ENCODE results near the gene PRMT1. TPM values are rescaled to one million over a fixed set of nuclear protein-coding genes. Genes with fewer than 3 reads are reported as not detected.
"Not testable (repeated sequence)": the region's sequence is repeated elsewhere in the genome, so short reads cannot be mapped to it uniquely, and the experiment has no call there.

Gene PRMT1
- 100 to 1,000 TPM in 2 of 4 donors, 10 to 100 TPM in 2; 56.8 to 194 (median 94.7) TPM for polyA plus RNA-seq
- long read RNA-seq, donor 1, transcript PRMT1-201 (10 exons, 1,393 nt): major isoform, 80 of 97 reads
- long read RNA-seq, donor 1, partial matches to known transcripts: 5 of 97 reads
- long read RNA-seq, donor 1, other reads (novel, unspliced or antisense): 0 of 97 reads
- long read RNA-seq, donor 2, transcript PRMT1-201 (10 exons, 1,393 nt): major isoform, 18 of 22 reads
- long read RNA-seq, donor 2, partial matches to known transcripts: 0 of 22 reads
- long read RNA-seq, donor 2, other reads (novel, unspliced or antisense): 0 of 22 reads
- long read RNA-seq, donor 3, transcript PRMT1-201 (10 exons, 1,393 nt): major isoform, 26 of 34 reads
- long read RNA-seq, donor 3, partial matches to known transcripts: 5 of 34 reads
- long read RNA-seq, donor 3, other reads (novel, unspliced or antisense): 0 of 34 reads
- long read RNA-seq, donor 4, partial matches to known transcripts: 0 of 3 reads
- long read RNA-seq, donor 4, other reads (novel, unspliced or antisense): 0 of 3 reads
- long read RNA-seq, donor 5, transcript PRMT1-201 (10 exons, 1,393 nt): major isoform, 15 of 18 reads
- long read RNA-seq, donor 5, partial matches to known transcripts: 0 of 18 reads
- long read RNA-seq, donor 5, other reads (novel, unspliced or antisense): 0 of 18 reads
- long read RNA-seq, donor 6, transcript PRMT1-201 (10 exons, 1,393 nt): major isoform, 36 of 38 reads
- long read RNA-seq, donor 6, partial matches to known transcripts: 0 of 38 reads
- long read RNA-seq, donor 6, other reads (novel, unspliced or antisense): 0 of 38 reads
- long read RNA-seq, donor 7, transcript PRMT1-201 (10 exons, 1,393 nt): major isoform, 106 of 144 reads
- long read RNA-seq, donor 7, transcript PRMT1-209 (2 exons, 968 nt): minor isoform, 6 of 144 reads
- long read RNA-seq, donor 7, transcript PRMT1-202 (11 exons, 1,327 nt): minor isoform, 10 of 144 reads
- long read RNA-seq, donor 7, partial matches to known transcripts: 21 of 144 reads
- long read RNA-seq, donor 7, other reads (novel, unspliced or antisense): 0 of 144 reads
- long read RNA-seq, donor 8, transcript PRMT1-201 (10 exons, 1,393 nt): major isoform, 7 of 17 reads
- long read RNA-seq, donor 8, partial matches to known transcripts: 9 of 17 reads
- long read RNA-seq, donor 8, other reads (novel, unspliced or antisense): 0 of 17 reads
- long read RNA-seq, donor 9, transcript PRMT1-201 (10 exons, 1,393 nt): major isoform, 10 of 12 reads
- long read RNA-seq, donor 9, partial matches to known transcripts: 0 of 12 reads
- long read RNA-seq, donor 9, other reads (novel, unspliced or antisense): 0 of 12 reads
- long read RNA-seq, donor 10, transcript PRMT1-201 (10 exons, 1,393 nt): major isoform, 49 of 74 reads
- long read RNA-seq, donor 10, partial matches to known transcripts: 20 of 74 reads
- long read RNA-seq, donor 10, other reads (novel, unspliced or antisense): 0 of 74 reads

DNA sequence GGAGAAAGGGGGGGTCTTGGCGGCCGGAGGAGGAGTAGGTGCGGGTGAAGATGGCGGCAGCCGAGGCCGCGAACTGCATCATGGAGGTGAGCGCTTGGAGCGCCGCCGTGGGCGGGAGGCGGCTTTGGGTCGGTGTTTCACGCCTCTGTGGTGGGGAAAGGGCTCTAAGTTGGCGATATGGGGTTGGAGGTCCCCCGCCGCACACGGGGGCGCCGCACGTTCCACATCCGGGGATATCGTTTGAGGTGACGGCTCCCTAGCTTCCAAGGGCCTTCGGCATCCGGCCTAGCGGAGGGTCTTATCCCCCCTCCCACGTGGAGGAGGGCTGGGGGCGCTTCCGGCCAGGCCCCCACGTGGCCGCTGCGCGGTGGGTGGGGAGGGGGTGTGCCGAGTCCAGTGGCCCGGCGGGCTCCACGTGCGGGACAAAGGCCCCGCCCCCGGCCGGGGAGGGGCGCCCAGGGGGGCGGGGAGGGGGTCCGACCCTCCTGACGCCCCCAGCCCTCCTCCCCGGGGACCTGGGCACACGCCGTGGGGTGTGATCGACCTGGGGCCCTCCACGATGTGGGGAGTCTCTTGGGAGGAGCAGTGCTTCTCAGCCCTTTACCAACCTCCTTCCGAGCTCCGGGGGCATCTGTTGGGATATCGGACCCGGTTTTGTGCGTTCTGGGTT is at the start of gene PRMT1:
TSS of gene PRMT1 (plus strand) at position 41 of the 670 bp plus-strand sequence. CDS start at position 51, 10 bp downstream.
- peaks cover 2 to 22% (median 7%) of the 10 kb centered on the region in 3 donors for H3K4me1 ChIP-seq (ENCODE audit: control insufficient read depth in 3 of 3, insufficient read depth in 2 of 3, low read depth in 1 of 3, low read length in 2 of 3)
- peak in 1 of 2 donors; percentile 19 for DNase-seq
- WGBS, 3 donors: 0 to 1% (median 1%) methylated on average over 40 to 57 of the region's 57 CpGs

DNA sequence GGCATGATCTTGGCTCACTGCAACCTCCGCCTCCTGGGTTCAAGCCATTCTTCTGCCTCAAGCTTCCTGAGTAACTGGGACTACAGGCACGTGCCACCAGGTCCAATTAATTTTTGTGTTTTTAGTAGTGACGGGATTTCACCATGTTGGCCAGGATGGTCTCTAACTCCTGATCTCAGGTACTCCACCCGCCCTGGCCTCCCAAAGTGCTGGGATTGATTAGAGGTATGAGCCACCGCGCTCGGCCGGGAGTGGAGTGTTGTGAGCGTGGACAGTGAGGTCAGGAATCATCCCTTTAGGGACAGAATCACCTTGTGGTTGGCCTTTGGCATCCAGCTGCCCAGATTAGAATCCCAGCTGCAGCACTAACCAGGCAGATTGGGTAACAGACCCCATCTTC is 47.4 kb upstream of the PRMT1 start:
- peaks cover 0 to 10% (median 0%) of the 10 kb centered on the region in 3 donors for H3K4me1 ChIP-seq (ENCODE audit: control insufficient read depth in 3 of 3, insufficient read depth in 2 of 3, low read depth in 1 of 3, low read length in 2 of 3)
- 91 to 95% (median 94%) methylated on average over 9 of the region's 9 CpGs for WGBS, 3 donors
- DNase-seq (no peak), FAIRE-seq (no peak)
- H3K9me3 ChIP-seq (ENCODE audit: control insufficient read depth in 2 of 2, insufficient read depth in 1 of 2, low read depth in 1 of 2, low read length in 1 of 2): no peaks in the 10 kb centered on the region
- no peaks in the 10 kb centered on the region for H3K27me3 ChIP-seq (ENCODE audit: control insufficient read depth in 3 of 3, insufficient read depth in 3 of 3, low read length in 3 of 3)
- H3K4me3 ChIP-seq (ENCODE audit: low read depth in 1 of 3, low read length in 3 of 3): no peak overlapping the region
- H3K36me3 ChIP-seq (ENCODE audit: control insufficient read depth in 3 of 3, insufficient read depth in 2 of 3, low read depth in 1 of 3, low read length in 3 of 3): peaks cover 4 to 51% (median 16%) of the 10 kb centered on the region in 3 donors
- no peak overlapping the region for H3K27ac ChIP-seq (ENCODE audit: low read depth in 1 of 3, low read length in 2 of 3)

More for the DNA sequence above, at the start of gene PRMT1:
- FAIRE-seq: no peak
- Histone ChIP-seq H3K36me3 (ENCODE audit: control insufficient read depth in 3 of 3, insufficient read depth in 2 of 3, low read depth in 1 of 3, low read length in 3 of 3) (peaks cover under 1 to 38% (median 5%) of the 10 kb centered on the region in 3 donors), H3K27ac (ENCODE audit: low read depth in 1 of 3, low read length in 2 of 3) (peak within 1 kb of the TSS; percentile 80 to 98 (median 95)), H3K4me3 (ENCODE audit: low read depth in 1 of 3, low read length in 3 of 3) (peak within 1 kb of the TSS; percentile 84 to 100 (median 91)), H3K27me3 (ENCODE audit: control insufficient read depth in 3 of 3, insufficient read depth in 3 of 3, low read length in 3 of 3) (no peaks in the 10 kb centered on the region), H3K9me3 (ENCODE audit: control insufficient read depth in 2 of 2, insufficient read depth in 1 of 2, low read depth in 1 of 2, low read length in 1 of 2) (no peaks in the 10 kb centered on the region)

DNA sequence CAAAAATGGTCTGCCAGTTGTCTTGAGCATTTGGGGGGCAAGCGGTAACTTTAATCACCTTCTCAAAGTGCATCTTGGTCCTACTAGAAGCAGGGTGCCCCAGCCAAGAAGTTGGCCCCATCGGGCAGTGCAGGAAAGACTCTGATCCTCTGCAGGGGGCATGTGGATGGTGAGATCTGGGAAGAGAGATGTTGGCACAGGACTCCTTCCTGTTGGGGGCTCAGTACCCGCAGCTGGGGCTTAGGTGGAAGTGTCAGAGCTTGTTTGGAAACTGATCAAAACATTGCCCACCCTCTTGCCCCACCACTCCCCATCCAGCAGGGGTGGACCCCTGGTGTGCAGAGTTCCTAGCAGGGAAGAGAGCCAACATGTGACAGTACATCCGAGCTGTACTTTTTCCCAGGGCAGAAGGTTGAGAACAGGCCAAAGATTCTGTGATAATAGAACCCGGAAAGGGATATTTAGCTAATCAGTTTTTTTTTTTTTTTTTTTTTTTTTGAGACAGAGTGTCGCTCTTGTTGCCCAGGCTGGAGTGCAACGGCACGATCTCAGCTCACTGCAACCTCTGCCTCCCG is 46.0 kb upstream of the PRMT1 start:
- WGBS, 3 donors: 16 to 36% (median 30%) methylated on average over 8 to 9 of the region's 9 CpGs
- Histone ChIP-seq H3K9me3 (ENCODE audit: control insufficient read depth in 2 of 2, insufficient read depth in 1 of 2, low read depth in 1 of 2, low read length in 1 of 2) (no peaks in the 10 kb centered on the region), H3K36me3 (ENCODE audit: control insufficient read depth in 3 of 3, insufficient read depth in 2 of 3, low read depth in 1 of 3, low read length in 3 of 3) (peaks cover 2 to 46% (median 4%) of the 10 kb centered on the region in 3 donors), H3K27ac (ENCODE audit: low read depth in 1 of 3, low read length in 2 of 3) (peak overlapping the region in 1 of 3 donors; percentile 4), H3K4me3 (ENCODE audit: low read depth in 1 of 3, low read length in 3 of 3) (no peak overlapping the region), H3K27me3 (ENCODE audit: control insufficient read depth in 3 of 3, insufficient read depth in 3 of 3, low read length in 3 of 3) (peaks cover 0 to 7% (median 0%) of the 10 kb centered on the region in 3 donors), H3K4me1 (ENCODE audit: control insufficient read depth in 3 of 3, insufficient read depth in 2 of 3, low read depth in 1 of 3, low read length in 2 of 3) (peaks cover 0 to 16% (median 0%) of the 10 kb centered on the region in 3 donors)
- no peak for FAIRE-seq
- peak in 1 of 2 donors; percentile 67 for DNase-seq

DNA sequence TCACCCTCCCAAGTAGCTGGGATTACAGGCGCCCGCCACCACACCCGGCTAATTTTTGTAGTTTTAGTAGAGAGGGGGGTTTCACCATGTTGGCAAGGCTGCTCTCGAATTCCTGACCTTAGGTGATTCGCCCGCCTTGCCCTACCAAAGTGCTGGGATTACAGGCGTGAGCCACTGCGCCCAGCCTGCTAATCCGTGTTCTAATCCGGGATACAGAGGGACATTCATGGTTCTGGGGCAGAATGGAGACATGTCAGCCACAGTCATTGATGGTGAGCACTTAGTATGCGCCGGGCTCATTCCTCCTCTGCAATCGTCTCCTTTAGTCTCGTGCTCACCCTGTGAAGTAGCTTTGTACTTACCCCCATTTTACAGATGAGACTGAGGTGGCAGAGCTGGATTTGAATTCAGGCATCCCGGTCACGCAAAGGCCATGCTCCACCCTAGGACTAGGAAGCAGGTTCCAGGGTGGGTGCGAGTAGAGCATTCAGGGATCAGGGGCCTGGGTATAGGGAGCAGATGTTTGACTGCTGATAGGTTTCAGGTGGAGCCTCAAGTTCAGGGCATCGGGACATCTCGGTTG is 45.4 kb upstream of the PRMT1 start:
- FAIRE-seq (no peak), DNase-seq (no peak)
- H3K27me3 ChIP-seq (ENCODE audit: control insufficient read depth in 3 of 3, insufficient read depth in 3 of 3, low read length in 3 of 3): peaks cover 0 to 13% (median 0%) of the 10 kb centered on the region in 3 donors
- WGBS, 3 donors: 69 to 82% (median 78%) methylated on average over 19 of the region's 19 CpGs
- peaks cover 0 to 19% (median 0%) of the 10 kb centered on the region in 3 donors for H3K4me1 ChIP-seq (ENCODE audit: control insufficient read depth in 3 of 3, insufficient read depth in 2 of 3, low read depth in 1 of 3, low read length in 2 of 3)
- no peak overlapping the region for H3K4me3 ChIP-seq (ENCODE audit: low read depth in 1 of 3, low read length in 3 of 3)
- no peak overlapping the region for H3K27ac ChIP-seq (ENCODE audit: low read depth in 1 of 3, low read length in 2 of 3)
- peaks cover 0 to 45% (median 1%) of the 10 kb centered on the region in 3 donors for H3K36me3 ChIP-seq (ENCODE audit: control insufficient read depth in 3 of 3, insufficient read depth in 2 of 3, low read depth in 1 of 3, low read length in 3 of 3)
- no peaks in the 10 kb centered on the region for H3K9me3 ChIP-seq (ENCODE audit: control insufficient read depth in 2 of 2, insufficient read depth in 1 of 2, low read depth in 1 of 2, low read length in 1 of 2)

DNA sequence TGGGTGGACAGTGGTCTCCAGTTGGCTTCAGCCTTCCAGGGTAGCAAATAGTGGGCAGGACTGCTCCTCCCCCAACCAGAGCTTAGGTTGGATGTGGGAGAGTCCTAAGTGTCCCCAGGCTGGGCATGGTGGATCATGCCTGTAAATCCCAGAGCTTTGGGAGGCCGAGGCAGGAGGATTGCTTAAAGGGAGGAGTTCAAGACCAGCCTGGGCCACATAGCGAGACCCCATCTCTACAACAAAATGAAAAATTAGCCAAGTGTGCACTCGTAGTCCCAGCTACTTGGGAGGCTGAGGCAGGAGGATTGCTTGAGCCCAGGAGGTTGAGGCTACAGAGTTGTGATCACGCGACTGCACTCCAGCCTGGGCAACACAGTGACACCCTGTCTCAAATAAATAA is 44.5 kb upstream of the PRMT1 start:
- no peak for DNase-seq
- Histone ChIP-seq H3K4me1 (ENCODE audit: control insufficient read depth in 3 of 3, insufficient read depth in 2 of 3, low read depth in 1 of 3, low read length in 2 of 3) (peaks cover 0 to 24% (median under 1%) of the 10 kb centered on the region in 3 donors), H3K36me3 (ENCODE audit: control insufficient read depth in 3 of 3, insufficient read depth in 2 of 3, low read depth in 1 of 3, low read length in 3 of 3) (peaks cover 0 to 36% (median 0%) of the 10 kb centered on the region in 3 donors), H3K9me3 (ENCODE audit: control insufficient read depth in 2 of 2, insufficient read depth in 1 of 2, low read depth in 1 of 2, low read length in 1 of 2) (no peaks in the 10 kb centered on the region), H3K4me3 (ENCODE audit: low read depth in 1 of 3, low read length in 3 of 3) (no peak overlapping the region), H3K27me3 (ENCODE audit: control insufficient read depth in 3 of 3, insufficient read depth in 3 of 3, low read length in 3 of 3) (peaks cover 0 to 17% (median 0%) of the 10 kb centered on the region in 3 donors), H3K27ac (ENCODE audit: low read depth in 1 of 3, low read length in 2 of 3) (no peak overlapping the region)
- no peak for FAIRE-seq
- WGBS, 3 donors: 84 to 93% (median 89%) methylated on average over 5 of the region's 5 CpGs

DNA sequence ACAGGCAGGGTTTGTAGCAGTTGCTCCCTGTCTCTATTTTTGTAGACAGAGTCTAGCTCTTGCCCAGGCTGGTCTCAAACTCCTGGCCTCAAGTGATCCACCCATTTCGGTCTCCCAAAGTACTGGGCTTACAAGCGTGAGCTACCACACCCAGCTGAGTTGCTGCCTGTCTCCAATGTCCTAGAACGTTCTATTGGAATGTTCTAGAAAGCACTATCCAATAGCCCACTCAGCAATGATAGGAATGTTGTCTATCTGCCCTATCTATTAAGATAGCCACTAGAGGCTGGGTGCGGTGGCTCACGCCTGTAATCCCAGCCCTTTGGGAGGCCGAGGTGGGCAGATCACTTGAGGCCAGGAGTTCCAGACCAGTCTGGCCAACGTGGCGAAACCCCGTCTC is 43.8 kb upstream of the PRMT1 start:
- H3K9me3 ChIP-seq (ENCODE audit: control insufficient read depth in 2 of 2, insufficient read depth in 1 of 2, low read depth in 1 of 2, low read length in 1 of 2); H3K27ac ChIP-seq (ENCODE audit: low read depth in 1 of 3, low read length in 2 of 3); DNase-seq; H3K4me3 ChIP-seq (ENCODE audit: low read depth in 1 of 3, low read length in 3 of 3); FAIRE-seq: not testable (repeated sequence)
- peaks cover 0 to 31% (median 6%) of the 10 kb centered on the region in 3 donors for H3K4me1 ChIP-seq (ENCODE audit: control insufficient read depth in 3 of 3, insufficient read depth in 2 of 3, low read depth in 1 of 3, low read length in 2 of 3)
- H3K36me3 ChIP-seq (ENCODE audit: control insufficient read depth in 3 of 3, insufficient read depth in 2 of 3, low read depth in 1 of 3, low read length in 3 of 3): peaks cover 0 to 33% (median 0%) of the 10 kb centered on the region in 3 donors
- peaks cover 0 to 17% (median 0%) of the 10 kb centered on the region in 3 donors for H3K27me3 ChIP-seq (ENCODE audit: control insufficient read depth in 3 of 3, insufficient read depth in 3 of 3, low read length in 3 of 3)
- WGBS, 3 donors: 36 to 70% (median 60%) methylated on average over 9 of the region's 9 CpGs

Measured in small intestine (tissue), 16 donors.